ENCODE results near the gene TNFRSF11A.

- TF ChIP-seq POLR2AphosphoS5 (IDR thresholded peaks at IDR 0.05; ENCODE audit: borderline replicate concordance, low read depth, low read length) (no peak), EZH2 (IDR thresholded peaks at IDR 0.05) (no peak), FOXP2 (optimal IDR thresholded peaks at IDR 0.05; ENCODE audit: control extremely low read depth, extremely low read length, insufficient read depth) (no peak)
Observed at GRCh38 chr18:62420513-62421209, 95.6 kb downstream of the TNFRSF11A start.
